Body of pancreas (tissue), 4 donors: ENCODE data around the gene FAM217B.

Experiments used
- CTCF ChIP-seq, 7 experiments: fragments of 450-650 bp in 4 of 7; fragments of 200-600 bp in 3 of 7; sonication (generic) in 3 of 7; IDR thresholded peaks; one replicate each; pipeline ENCODE4 v1.5.1; 2016 to 2019; ENCODE audit warnings: antibody characterized with exemption in 7 of 7
- POLR2A ChIP-seq, 3 donors: fragments of 450-650 bp; IDR thresholded peaks; one replicate each; pipeline ENCODE4 v1.6.1; 2016; ENCODE audit warnings: antibody characterized with exemption in 3 of 3, mild to moderate bottlenecking in 2 of 3

GRCh38 chr20:59902470-59902869 lies 37.7 kb upstream of the FAM217B start:
- no peak for TF ChIP-seq CTCF (IDR thresholded peaks at IDR 0.05)
- TF ChIP-seq POLR2A (IDR thresholded peaks at IDR 0.05), result no peak
